ENCODE data around the gene MCF2L2. TPM values are rescaled to one million over a fixed set of nuclear protein-coding genes. Genes with fewer than 3 reads are reported as not detected.

Gene MCF2L2
- polyA plus RNA-seq, 2 of the 4 experiments (the other 2 are of a cell fraction): 0.03 to 0.05 TPM

DNA sequence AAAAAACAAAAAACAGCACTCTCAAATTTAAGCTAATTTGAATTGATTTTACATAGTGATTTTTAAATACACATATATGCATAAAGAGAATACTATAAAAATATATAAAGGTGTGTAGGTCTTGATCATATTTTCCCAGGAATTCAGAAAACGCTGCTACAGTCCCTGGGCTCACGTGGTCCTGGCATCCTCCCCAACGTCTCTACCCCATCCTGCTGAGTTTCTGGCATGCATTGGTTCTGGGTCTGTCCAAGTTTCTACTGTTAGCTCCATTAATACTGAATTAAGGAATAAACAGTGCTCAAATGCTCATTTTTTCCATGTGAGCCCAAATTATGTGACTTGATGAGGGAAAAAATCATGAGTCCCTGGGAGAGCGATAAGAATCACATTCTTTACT, 233.2 kb downstream of the MCF2L2 start:
- DNase-seq (ENCODE audit: low read depth in 1 of 2, low spot score in 1 of 2) (no peak), FAIRE-seq (no peak), ATAC-seq (no peak)
- Histone ChIP-seq H3K4me1 (no peaks in the 10 kb centered on the region), H3K27ac (no peak overlapping the region), H3K9me3 (no peaks in the 10 kb centered on the region), H3K4me2 (no peak overlapping the region), H3K4me3 (no peak overlapping the region)
- POLR2A ChIA-PET: no interaction called here
- 83% methylated on average over 4 of the region's 4 CpGs for WGBS (ENCODE audit: missing lambda C conversion rate)
- TF ChIP-seq SREBF2 (IDR thresholded peaks at IDR 0.05): no peak
- TF ChIP-seq, protein P1, sequence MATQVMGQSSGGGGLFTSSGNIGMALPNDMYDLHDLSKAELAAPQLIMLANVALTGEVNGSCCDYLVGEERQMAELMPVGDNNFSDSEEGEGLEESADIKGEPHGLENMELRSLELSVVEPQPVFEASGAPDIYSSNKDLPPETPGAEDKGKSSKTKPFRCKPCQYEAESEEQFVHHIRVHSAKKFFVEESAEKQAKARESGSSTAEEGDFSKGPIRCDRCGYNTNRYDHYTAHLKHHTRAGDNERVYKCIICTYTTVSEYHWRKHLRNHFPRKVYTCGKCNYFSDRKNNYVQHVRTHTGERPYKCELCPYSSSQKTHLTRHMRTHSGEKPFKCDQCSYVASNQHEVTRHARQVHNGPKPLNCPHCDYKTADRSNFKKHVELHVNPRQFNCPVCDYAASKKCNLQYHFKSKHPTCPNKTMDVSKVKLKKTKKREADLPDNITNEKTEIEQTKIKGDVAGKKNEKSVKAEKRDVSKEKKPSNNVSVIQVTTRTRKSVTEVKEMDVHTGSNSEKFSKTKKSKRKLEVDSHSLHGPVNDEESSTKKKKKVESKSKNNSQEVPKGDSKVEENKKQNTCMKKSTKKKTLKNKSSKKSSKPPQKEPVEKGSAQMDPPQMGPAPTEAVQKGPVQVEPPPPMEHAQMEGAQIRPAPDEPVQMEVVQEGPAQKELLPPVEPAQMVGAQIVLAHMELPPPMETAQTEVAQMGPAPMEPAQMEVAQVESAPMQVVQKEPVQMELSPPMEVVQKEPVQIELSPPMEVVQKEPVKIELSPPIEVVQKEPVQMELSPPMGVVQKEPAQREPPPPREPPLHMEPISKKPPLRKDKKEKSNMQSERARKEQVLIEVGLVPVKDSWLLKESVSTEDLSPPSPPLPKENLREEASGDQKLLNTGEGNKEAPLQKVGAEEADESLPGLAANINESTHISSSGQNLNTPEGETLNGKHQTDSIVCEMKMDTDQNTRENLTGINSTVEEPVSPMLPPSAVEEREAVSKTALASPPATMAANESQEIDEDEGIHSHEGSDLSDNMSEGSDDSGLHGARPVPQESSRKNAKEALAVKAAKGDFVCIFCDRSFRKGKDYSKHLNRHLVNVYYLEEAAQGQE (IDR thresholded peaks at IDR 0.05): no peak
- TF ChIP-seq CEBPB (IDR thresholded peaks at IDR 0.05): no peak
- no peak for TF ChIP-seq ESRRA (IDR thresholded peaks at IDR 0.05; ENCODE audit: borderline replicate concordance, low read length)
- TF ChIP-seq CHD2 (IDR thresholded peaks at IDR 0.05; ENCODE audit: low read length, partially characterized antibody): no peak
- CTCF ChIA-PET: interaction anchor here (2.9 to 4.4 kb wide), 2 partner anchors 11 to 187 kb away, joined by 18 to 37 read pairs; no protein-coding TSS in a partner anchor

DNA sequence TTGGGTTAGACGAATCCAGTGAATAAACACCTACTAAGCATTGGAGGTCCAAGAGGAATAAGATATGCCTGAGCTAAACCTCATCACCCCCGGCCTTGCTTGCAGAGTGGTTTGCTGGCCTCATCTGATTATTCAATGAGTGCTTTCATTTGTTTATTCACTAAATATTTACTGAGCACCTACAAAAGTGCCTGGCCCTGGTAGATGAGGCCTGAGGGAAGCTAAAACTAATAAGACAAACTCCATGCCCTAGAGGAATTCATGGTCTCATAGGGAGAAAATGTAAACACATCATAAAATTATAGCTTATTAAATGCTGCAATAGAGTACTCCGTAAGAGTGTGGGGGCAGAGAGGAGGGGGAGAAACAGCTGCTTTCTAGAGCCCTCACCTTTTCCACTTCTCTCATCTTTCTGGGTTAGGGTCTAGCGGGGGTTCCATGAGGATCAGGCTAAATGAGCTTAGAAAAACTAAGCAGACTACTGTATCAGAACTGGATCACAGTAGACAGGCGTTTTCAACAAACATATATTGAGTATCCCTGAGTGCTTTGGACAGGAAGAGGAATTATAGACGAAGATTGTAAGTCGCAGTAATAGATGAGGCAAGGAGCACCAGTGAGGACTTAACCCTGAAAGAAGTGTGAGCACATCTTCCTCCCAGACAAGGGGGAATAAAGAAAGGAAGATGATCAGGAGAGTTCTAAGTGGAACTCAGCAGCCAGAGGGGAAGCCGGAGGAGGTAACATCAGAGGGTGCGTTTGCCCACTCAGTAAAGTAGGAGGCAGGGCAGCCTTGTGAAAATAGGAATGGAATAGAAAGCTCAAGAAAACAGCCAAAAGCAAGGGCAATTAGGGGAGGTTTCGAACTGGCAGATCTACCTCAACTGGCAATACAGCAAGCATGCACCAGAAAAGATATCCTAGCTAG, 234.4 kb downstream of the MCF2L2 start:
- Histone ChIP-seq H3K4me1 (no peaks in the 10 kb centered on the region), H3K27ac (no peak overlapping the region), H3K4me2 (no peak overlapping the region), H3K9me3 (no peaks in the 10 kb centered on the region), H3K4me3 (no peak overlapping the region)
- ATAC-seq: no peak
- no peak for TF ChIP-seq JUNB (IDR thresholded peaks at IDR 0.05)
- TF ChIP-seq FOSB (CRISPR knock-in tag; IDR thresholded peaks at IDR 0.05): no peak
- TF ChIP-seq NFE2L2 (conservative IDR thresholded peaks at IDR 0.05; ENCODE audit: low read length): no peak
- no peak for TF ChIP-seq EP300 (IDR thresholded peaks at IDR 0.05)
- no peak for TF ChIP-seq ZFP36 (IDR thresholded peaks at IDR 0.05; ENCODE audit: borderline replicate concordance, partially characterized antibody)
- no peak for TF ChIP-seq RAD21 (conservative IDR thresholded peaks at IDR 0.05 in 1 of 2, IDR thresholded peaks at IDR 0.05 in 1 of 2)
- TF ChIP-seq EHMT2 (IDR thresholded peaks at IDR 0.05; ENCODE audit: low read depth): no peak
- no peak for TF ChIP-seq ELK1 (IDR thresholded peaks at IDR 0.05; ENCODE audit: low read depth, low read length)
- no peak for TF ChIP-seq FOSL2 (IDR thresholded peaks at IDR 0.05)
- no peak for TF ChIP-seq FOSL2 (CRISPR knock-in tag; IDR thresholded peaks at IDR 0.05)
- TF ChIP-seq CEBPB (IDR thresholded peaks at IDR 0.05): no peak
- no peak for TF ChIP-seq HOXA7 (CRISPR knock-in tag; IDR thresholded peaks at IDR 0.05)
- TF ChIP-seq HEYL (CRISPR knock-in tag; IDR thresholded peaks at IDR 0.05): no peak
- TF ChIP-seq E2F6 (IDR thresholded peaks at IDR 0.05; ENCODE audit: borderline replicate concordance, low read depth): no peak
- POLR2A ChIA-PET: no interaction called here
- FAIRE-seq: no peak
- DNase-seq (ENCODE audit: low read depth in 1 of 2, low spot score in 1 of 2): no peak
- 50% methylated on average over 10 of the region's 10 CpGs for WGBS (ENCODE audit: missing lambda C conversion rate)
- CTCF ChIA-PET: interaction anchor here (0.8 to 4.4 kb wide), 7 partner anchors 8 to 219 kb away, joined by 3 to 37 read pairs (median 4); no protein-coding TSS in a partner anchor
